ENCODE measurements around the gene PLEKHA7.

- TF ChIP-seq CTCF (IDR thresholded peaks at IDR 0.05) (no peak), AFF4 (CRISPR knock-in tag; IDR thresholded peaks at IDR 0.05; ENCODE audit: borderline replicate concordance) (no peak), FOXP1 (CRISPR knock-in tag; IDR thresholded peaks at IDR 0.05; ENCODE audit: borderline replicate concordance) (no peak), RELA (CRISPR knock-in tag; IDR thresholded peaks at IDR 0.05; ENCODE audit: borderline replicate concordance) (no peak), USF2 (CRISPR knock-in tag; IDR thresholded peaks at IDR 0.05) (no peak), ZNF396 (CRISPR knock-in tag; IDR thresholded peaks at IDR 0.05; ENCODE audit: borderline replicate concordance) (no peak), STAT6 (CRISPR knock-in tag; conservative IDR thresholded peaks at IDR 0.05; ENCODE audit: low read depth) (no peak)
Measured at GRCh38 chr11:16860617-16861016, 153.6 kb downstream of the PLEKHA7 start.

Data from WTC11 (cell line).